CD4-positive, CD25-positive, alpha-beta regulatory T cell (primary cell): ENCODE measurements around the gene ABCC1. TPM values are rescaled to one million over a fixed set of nuclear protein-coding genes. Genes with fewer than 3 reads are reported as not detected.
A peak's percentile ranks its signal among the peaks of the same experiment; 100 is the strongest.

Experiments used
- ATAC-seq, 2 donors: fragments of 150-1000 bp; cut with Tn5 transposase; one replicate each; pipeline ENCODE4 v1.10.0; 2021; ENCODE audit warnings: low read depth in 2 of 2, moderate number of reproducible peaks in 2 of 2, moderate library complexity in 1 of 2
- DNase-seq, 3 donors: peaks; one replicate each; pipeline versions ENCODE4 v3.0.0 to v3.0.0-alpha.2; 2012 to 2022; ENCODE audit warnings: mixed read lengths in 1 of 3
- H3K27ac ChIP-seq: one replicate; pipeline ENCODE4 v1.7.0; 2013; ENCODE audit warnings: mild to moderate bottlenecking, low read length; ENCODE audit not compliant: insufficient read depth, poor library complexity, severe bottlenecking
- H3K27me3 ChIP-seq: one replicate; pipeline ENCODE4 v1.7.0; 2013; ENCODE audit warnings: low read length; ENCODE audit not compliant: control insufficient read depth, insufficient read depth
- H3K36me3 ChIP-seq: one replicate; pipeline ENCODE4 v1.7.0; 2013; ENCODE audit warnings: mild to moderate bottlenecking, low read length, moderate library complexity; ENCODE audit not compliant: control insufficient read depth, insufficient read depth
- H3K4me1 ChIP-seq: 2 replicates; pipeline ENCODE4 v1.7.0; 2013; ENCODE audit warnings: mild to moderate bottlenecking, low read length; ENCODE audit not compliant: insufficient read depth, control insufficient read depth, poor library complexity, severe bottlenecking
- H3K4me3 ChIP-seq: one replicate; pipeline ENCODE4 v1.7.0; 2013; ENCODE audit warnings: low read depth, mild to moderate bottlenecking, low read length, moderate library complexity
- H3K9me3 ChIP-seq, 2 experiments: 1 replicate in 1 of 2; 2 replicates in 1 of 2; pipeline ENCODE4 v1.7.0; 2013; ENCODE audit warnings: low read length in 2 of 2, mild to moderate bottlenecking in 1 of 2, moderate library complexity in 1 of 2; ENCODE audit not compliant: control insufficient read depth in 2 of 2
- H3K27ac Mint-ChIP-seq, 3 donors: one replicate each; pipeline ENCODE4 v1.8.0; 2020 to 2022; ENCODE audit warnings: mild to moderate bottlenecking in 3 of 3, mixed read lengths in 3 of 3, moderate library complexity in 2 of 3
- H3K27me3 Mint-ChIP-seq: one replicate; pipeline ENCODE4 v1.8.0; 2022; ENCODE audit warnings: mild to moderate bottlenecking, mixed read lengths
- H3K36me3 Mint-ChIP-seq: one replicate; pipeline ENCODE4 v1.8.0; 2020; ENCODE audit warnings: mixed read lengths
- H3K4me1 Mint-ChIP-seq, 4 donors: one replicate each; pipeline ENCODE4 v1.8.0; 2020 to 2022; ENCODE audit warnings: mixed read lengths in 4 of 4, mild to moderate bottlenecking in 1 of 4
- H3K4me3 Mint-ChIP-seq, 4 donors: one replicate each; pipeline ENCODE4 v1.8.0; 2020 to 2022; ENCODE audit warnings: mild to moderate bottlenecking in 4 of 4, mixed read lengths in 4 of 4, moderate library complexity in 3 of 4
- H3K9me3 Mint-ChIP-seq, 7 donors: one replicate each; pipeline ENCODE4 v1.8.0; 2020 to 2022; ENCODE audit warnings: mixed read lengths in 7 of 7, mild to moderate bottlenecking in 3 of 7, moderate library complexity in 2 of 7
- polyA plus RNA-seq, 4 donors: library from polyadenylated mRNA; unstranded; fragments of 300-500 nt; fragmentation: Illumina TruSeq; gene quantifications; one replicate each; pipeline ENCODE4 v1.2.3, GENCODE V29; 2021
- total RNA-seq: library from RNA; stranded (reverse); gene quantifications from one replicate; pipeline ENCODE4 v1.2.3, GENCODE V29; 2022

ABCC1 gene
- total and polyA plus RNA-seq, 5 donors from 2014 or later, result 6.9 to 103 (median 8.7) TPM

DNA sequence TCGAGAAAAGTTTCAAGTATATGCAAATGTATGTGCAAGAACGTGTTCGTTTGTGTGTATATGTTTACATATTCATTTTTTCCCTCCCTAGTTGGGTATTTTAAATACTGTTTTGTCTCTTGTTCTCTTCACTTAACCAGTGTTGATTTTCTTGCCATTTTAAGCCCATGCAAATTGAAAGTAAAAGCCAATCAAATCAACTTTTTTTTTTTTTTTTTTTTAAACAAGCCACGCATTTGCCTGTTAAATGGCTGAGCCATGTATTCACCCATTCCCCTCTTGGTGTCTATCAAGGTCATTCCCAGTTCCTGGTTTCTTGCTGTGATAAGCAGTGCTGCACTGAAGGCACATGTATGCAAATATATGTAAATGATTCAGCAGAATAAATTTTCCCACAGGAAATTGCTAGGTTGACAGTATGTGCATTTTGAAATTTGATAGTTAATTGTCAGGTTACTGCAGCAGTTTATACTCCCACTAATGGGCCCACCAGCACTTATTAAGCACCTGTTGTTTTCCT is 12.2 kb downstream of the ABCC1 start:
- peaks cover 22% of the 10 kb centered on the region for H3K36me3 Mint-ChIP-seq
- peak overlapping the region; percentile 76 to 87 (median 84) for H3K4me3 Mint-ChIP-seq
- Histone ChIP-seq H3K36me3 (no peaks in the 10 kb centered on the region), H3K4me3 (peak overlapping the region; percentile 92), H3K4me1 (peaks cover 52% of the 10 kb centered on the region), H3K27ac (peak overlapping the region; percentile 98), H3K9me3 (peaks cover 0 to 7% of the 10 kb centered on the region in 2 experiments), H3K27me3 (no peaks in the 10 kb centered on the region)
- ATAC-seq (peak; percentile 36 to 55), DNase-seq (peak in 2 of 3 donors; percentile 63 to 74)
- H3K27ac Mint-ChIP-seq, result peak overlapping the region; percentile 97 to 98 (median 98)
- peaks cover 0 to 6% (median 3%) of the 10 kb centered on the region in 7 donors for H3K9me3 Mint-ChIP-seq
- peaks cover 8 to 86% (median 56%) of the 10 kb centered on the region in 4 donors for H3K4me1 Mint-ChIP-seq
- peaks cover 8% of the 10 kb centered on the region for H3K27me3 Mint-ChIP-seq

DNA sequence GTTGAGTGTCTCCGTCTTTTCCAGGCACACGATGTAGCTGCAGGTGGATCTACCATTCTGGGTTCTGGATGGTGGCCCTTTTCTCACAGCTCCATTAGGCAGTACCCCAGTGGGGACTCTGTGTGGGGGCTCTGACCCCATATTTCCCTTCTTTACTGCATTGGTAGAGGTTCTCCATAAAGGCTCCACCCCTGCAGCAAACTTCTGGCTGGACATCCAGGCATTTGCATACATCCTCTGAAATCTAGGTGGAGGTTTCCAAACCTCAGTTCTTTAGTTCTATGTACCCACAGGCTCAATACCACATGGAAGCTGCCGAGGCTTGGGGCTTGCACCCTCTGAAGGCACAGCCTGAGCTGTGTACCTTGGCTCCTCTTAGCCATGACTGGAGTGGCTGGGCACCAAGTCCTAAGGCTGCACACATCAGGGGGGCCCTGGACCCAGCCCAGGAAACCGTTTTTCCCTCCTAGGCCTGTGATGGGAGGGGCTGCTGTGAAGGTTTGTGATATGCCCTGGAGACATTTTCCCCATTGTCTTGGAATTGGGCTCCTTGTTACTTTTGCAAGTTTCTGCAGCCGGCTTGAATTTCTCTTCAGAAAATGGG is 14.0 kb downstream of the ABCC1 start:
- H3K4me1 ChIP-seq, result peaks cover 48% of the 10 kb centered on the region
- ATAC-seq (no peak), DNase-seq (no peak)
- H3K36me3 ChIP-seq, result no peaks in the 10 kb centered on the region
- Mint-ChIP-seq H3K9me3 (peaks cover 0 to 8% (median 3%) of the 10 kb centered on the region in 7 donors), H3K36me3 (peaks cover 26% of the 10 kb centered on the region), H3K27me3 (peaks cover 8% of the 10 kb centered on the region), H3K4me3 (peak overlapping the region in 3 of 4 donors; percentile 21 to 76 (median 49)), H3K27ac (peak overlapping the region; percentile 97 to 98 (median 98)), H3K4me1 (peaks cover 11 to 89% (median 60%) of the 10 kb centered on the region in 4 donors)
- H3K27ac ChIP-seq, result peak overlapping the region; percentile 98
- peaks cover 0 to 7% of the 10 kb centered on the region in 2 experiments for H3K9me3 ChIP-seq
- H3K4me3 ChIP-seq, result no peak overlapping the region
- no peaks in the 10 kb centered on the region for H3K27me3 ChIP-seq

DNA sequence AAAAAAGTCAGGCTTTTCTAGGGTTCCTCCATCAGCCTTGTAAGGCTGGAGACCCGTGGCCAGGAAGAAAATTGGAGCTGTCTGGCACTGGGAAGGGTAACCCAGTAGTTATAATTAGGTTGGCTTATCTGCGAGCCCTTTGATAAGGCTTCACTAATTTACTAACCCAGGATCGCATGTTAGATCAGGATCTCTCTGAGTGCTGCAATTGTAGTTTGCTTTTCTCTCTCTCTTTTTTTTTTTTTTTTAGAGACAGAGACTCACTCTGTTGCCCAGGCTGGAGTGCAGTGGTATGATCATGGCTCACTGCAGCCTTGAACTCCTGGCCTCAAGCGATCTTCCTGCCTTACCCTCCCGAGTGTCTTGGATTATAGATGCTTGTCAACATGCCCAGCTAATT is 17.0 kb downstream of the ABCC1 start:
- H3K4me3 Mint-ChIP-seq, result peak overlapping the region in 1 of 4 donors; percentile 38
- H3K4me1 ChIP-seq, result peaks cover 22% of the 10 kb centered on the region
- peak overlapping the region; percentile 3 for H3K27ac ChIP-seq
- H3K27ac Mint-ChIP-seq, result peak overlapping the region in 2 of 3 donors; percentile 46 to 88
- no peak overlapping the region for H3K4me3 ChIP-seq
- no peak for DNase-seq
- peaks cover 31% of the 10 kb centered on the region for H3K36me3 Mint-ChIP-seq
- H3K36me3 ChIP-seq, result peaks cover 14% of the 10 kb centered on the region
- ATAC-seq, result no peak
- H3K27me3 ChIP-seq, result no peaks in the 10 kb centered on the region
- peaks cover 0 to 11% (median 7%) of the 10 kb centered on the region in 7 donors for H3K9me3 Mint-ChIP-seq
- peaks cover 0 to 7% of the 10 kb centered on the region in 2 experiments for H3K9me3 ChIP-seq
- H3K27me3 Mint-ChIP-seq, result peaks cover 4% of the 10 kb centered on the region
- H3K4me1 Mint-ChIP-seq, result peaks cover 9 to 71% (median 49%) of the 10 kb centered on the region in 4 donors

DNA sequence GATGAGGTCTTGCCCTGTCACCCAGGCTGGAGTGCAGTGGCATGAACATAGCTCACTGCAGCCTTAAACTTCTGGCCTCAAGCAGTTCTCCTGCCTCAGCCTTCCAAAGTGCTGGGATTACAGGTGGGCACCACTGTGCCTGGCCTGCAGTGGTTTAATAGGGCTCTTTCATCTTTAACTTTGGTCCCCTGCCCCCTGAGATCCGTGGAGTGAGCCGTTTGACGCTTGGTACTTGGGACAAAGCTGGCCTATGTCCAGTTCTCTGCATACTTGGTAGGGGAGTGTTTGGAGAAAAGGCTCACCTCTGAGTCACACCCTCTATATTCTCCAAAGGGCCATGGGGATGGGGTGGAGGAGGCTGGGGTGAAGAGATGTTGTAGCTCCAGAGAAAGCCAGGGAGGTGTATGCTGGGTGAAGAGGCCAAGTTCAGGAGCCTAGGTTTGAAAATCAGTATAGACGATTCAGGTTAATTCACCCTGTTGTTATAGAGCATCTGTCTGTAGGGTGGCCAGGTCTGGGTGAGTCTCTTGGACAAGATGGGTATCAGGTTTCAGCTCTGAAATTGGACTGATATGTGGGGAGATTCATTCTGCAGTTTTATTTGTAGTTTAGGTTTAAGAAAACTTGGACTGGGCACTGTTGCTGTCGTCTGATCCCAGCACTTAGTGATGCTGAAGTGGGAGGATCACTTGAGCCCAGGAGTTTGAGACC is 17.6 kb downstream of the ABCC1 start:
- peaks cover 36% of the 10 kb centered on the region for H3K36me3 Mint-ChIP-seq
- peak overlapping the region in 3 of 4 donors; percentile 16 to 32 (median 21) for H3K4me3 Mint-ChIP-seq
- peaks cover 18% of the 10 kb centered on the region for H3K4me1 ChIP-seq
- peak overlapping the region; percentile 62 to 88 (median 87) for H3K27ac Mint-ChIP-seq
- peaks cover 9 to 69% (median 49%) of the 10 kb centered on the region in 4 donors for H3K4me1 Mint-ChIP-seq
- ATAC-seq, result no peak
- no peaks in the 10 kb centered on the region for H3K27me3 Mint-ChIP-seq
- H3K27ac ChIP-seq, result no peak overlapping the region
- H3K9me3 ChIP-seq, result peaks cover under 1 to 9% of the 10 kb centered on the region in 2 experiments
- peaks cover 19% of the 10 kb centered on the region for H3K36me3 ChIP-seq
- H3K9me3 Mint-ChIP-seq, result peaks cover 0 to 16% (median 7%) of the 10 kb centered on the region in 7 donors
- H3K27me3 ChIP-seq, result no peaks in the 10 kb centered on the region
- DNase-seq, result no peak
- no peak overlapping the region for H3K4me3 ChIP-seq

DNA sequence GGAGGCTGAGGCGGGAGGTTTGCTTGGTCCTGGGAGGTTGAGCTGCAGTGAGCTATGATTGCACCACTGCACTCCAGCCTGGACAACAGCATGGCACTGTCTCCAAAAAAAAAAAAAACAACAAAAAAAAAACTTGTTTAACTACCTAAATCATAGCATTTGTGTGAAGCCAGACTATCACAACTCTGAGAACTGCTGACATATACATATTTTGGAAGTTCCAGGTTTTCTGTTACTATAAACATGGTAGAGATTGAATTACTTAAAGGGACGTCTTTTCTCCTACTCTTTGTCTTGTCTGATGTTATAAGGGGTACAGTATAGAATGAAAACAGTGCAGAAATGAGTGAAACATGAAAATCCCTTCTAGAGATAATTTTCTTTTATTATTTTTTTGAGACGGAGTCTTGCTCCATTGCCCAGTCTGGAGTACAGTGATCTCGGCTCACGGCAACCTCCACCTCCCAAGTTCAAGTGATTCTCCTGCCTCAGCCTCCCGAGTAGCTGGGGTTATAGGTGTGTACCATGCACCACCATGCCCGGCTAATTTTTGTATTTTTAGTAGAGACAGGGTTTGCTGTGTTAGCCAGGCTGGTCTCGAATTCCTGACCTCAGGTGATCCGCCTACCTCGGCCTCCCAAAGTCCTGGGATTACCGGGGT is 18.4 kb downstream of the ABCC1 start:
- H3K27ac ChIP-seq, result no peak overlapping the region
- no peaks in the 10 kb centered on the region for H3K27me3 ChIP-seq
- peaks cover 27% of the 10 kb centered on the region for H3K36me3 ChIP-seq
- H3K27me3 Mint-ChIP-seq, result no peaks in the 10 kb centered on the region
- peaks cover 36% of the 10 kb centered on the region for H3K36me3 Mint-ChIP-seq
- peaks cover 12% of the 10 kb centered on the region for H3K4me1 ChIP-seq
- peak overlapping the region in 1 of 4 donors; percentile 32 for H3K4me3 Mint-ChIP-seq
- ATAC-seq, result no peak
- H3K9me3 ChIP-seq, result peaks cover 7 to 16% of the 10 kb centered on the region in 2 experiments
- H3K9me3 Mint-ChIP-seq, result peaks cover 0 to 16% (median 7%) of the 10 kb centered on the region in 7 donors
- peaks cover 9 to 65% (median 44%) of the 10 kb centered on the region in 4 donors for H3K4me1 Mint-ChIP-seq
- DNase-seq, result no peak
- peak overlapping the region in 1 of 3 donors; percentile 88 for H3K27ac Mint-ChIP-seq
- H3K4me3 ChIP-seq, result no peak overlapping the region

DNA sequence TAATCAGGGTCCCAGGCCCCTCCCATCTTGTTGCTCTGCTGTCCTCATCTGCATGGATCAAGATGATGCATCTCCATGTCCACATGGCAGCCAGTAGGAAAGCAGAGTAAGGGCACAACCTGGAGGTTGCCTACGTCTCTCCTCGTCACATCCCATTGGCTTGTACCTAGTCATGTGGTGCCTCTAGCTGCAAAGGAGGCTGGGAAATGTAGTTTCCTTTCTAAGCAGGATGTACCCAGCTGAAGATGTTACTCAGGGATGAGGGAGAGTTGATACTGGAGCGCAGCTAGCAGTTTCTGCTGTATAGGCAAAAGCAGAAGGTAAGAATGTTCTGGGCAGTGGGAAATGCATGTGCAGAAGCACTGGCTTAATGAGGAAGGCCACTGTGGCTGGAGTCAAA is 20.8 kb downstream of the ABCC1 start:
- peaks cover 0 to 16% (median 6%) of the 10 kb centered on the region in 7 donors for H3K9me3 Mint-ChIP-seq
- peaks cover 35% of the 10 kb centered on the region for H3K36me3 Mint-ChIP-seq
- ATAC-seq (peak in 1 of 2 donors; percentile 46), DNase-seq (peak in 1 of 3 donors; percentile 48)
- no peaks in the 10 kb centered on the region for H3K27me3 Mint-ChIP-seq
- Histone ChIP-seq H3K27me3 (no peaks in the 10 kb centered on the region), H3K9me3 (peaks cover 7 to 11% of the 10 kb centered on the region in 2 experiments), H3K27ac (no peak overlapping the region), H3K4me3 (no peak overlapping the region), H3K36me3 (peaks cover 29% of the 10 kb centered on the region), H3K4me1 (peaks cover 17% of the 10 kb centered on the region)
- H3K4me1 Mint-ChIP-seq, result peaks cover 9 to 66% (median 48%) of the 10 kb centered on the region in 4 donors
- H3K4me3 Mint-ChIP-seq, result peak overlapping the region in 1 of 4 donors; percentile 32
- peak overlapping the region in 1 of 3 donors; percentile 84 for H3K27ac Mint-ChIP-seq

DNA sequence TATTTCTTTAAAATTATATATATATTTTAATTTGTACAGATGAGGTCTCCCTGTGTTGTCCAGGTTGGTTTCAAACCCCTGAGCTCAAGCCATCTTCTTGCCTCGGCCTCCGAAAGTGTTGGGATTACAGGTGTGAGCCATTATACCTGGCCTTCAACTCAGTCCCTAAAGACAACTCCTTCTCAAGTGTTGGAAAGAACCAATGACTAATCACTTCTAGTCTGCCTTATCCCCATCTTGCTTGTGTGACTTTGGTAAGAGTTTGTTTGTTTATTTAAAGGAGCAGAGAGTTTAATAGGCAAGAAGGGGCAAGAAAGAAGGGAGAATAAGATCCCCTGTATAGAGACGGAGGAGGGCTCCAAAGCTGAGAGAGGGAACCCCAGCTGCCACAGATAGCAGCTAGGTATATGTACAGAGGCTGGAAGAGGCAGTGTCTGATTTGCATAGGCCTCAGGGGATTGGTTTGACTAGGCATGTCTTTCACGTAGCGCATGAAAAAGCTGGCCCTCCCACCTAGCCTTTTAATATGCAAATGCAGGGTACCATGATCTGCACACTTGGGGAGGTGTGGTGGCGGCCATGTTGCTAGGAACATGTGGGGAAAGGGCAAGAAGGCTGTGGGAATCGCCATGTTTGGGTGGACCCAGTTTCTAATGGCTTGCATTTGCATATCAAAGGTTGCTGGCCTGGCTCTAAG is 21.5 kb downstream of the ABCC1 start:
- peak overlapping the region in 1 of 3 donors; percentile 84 for H3K27ac Mint-ChIP-seq
- DNase-seq (no peak), ATAC-seq (no peak)
- peaks cover 35% of the 10 kb centered on the region for H3K36me3 Mint-ChIP-seq
- peaks cover 0 to 16% (median 6%) of the 10 kb centered on the region in 7 donors for H3K9me3 Mint-ChIP-seq
- Histone ChIP-seq H3K36me3 (peaks cover 29% of the 10 kb centered on the region), H3K4me1 (peaks cover 12% of the 10 kb centered on the region), H3K27me3 (no peaks in the 10 kb centered on the region), H3K9me3 (peaks cover 7 to 11% of the 10 kb centered on the region in 2 experiments), H3K4me3 (no peak overlapping the region), H3K27ac (no peak overlapping the region)
- H3K4me1 Mint-ChIP-seq, result peaks cover 9 to 70% (median 50%) of the 10 kb centered on the region in 4 donors
- no peaks in the 10 kb centered on the region for H3K27me3 Mint-ChIP-seq
- H3K4me3 Mint-ChIP-seq, result no peak overlapping the region
